Measurements from ENCODE around the gene EQTN.

- no peak for TF ChIP-seq FOXP2 (optimal IDR thresholded peaks at IDR 0.05; ENCODE audit: control extremely low read depth, extremely low read length, insufficient read depth)
- no peak for TF ChIP-seq EZH2 (IDR thresholded peaks at IDR 0.05)
Observed at GRCh38 chr9:27293996-27294395, 3.0 kb downstream of the EQTN start.

All from SK-N-MC (cell line).